Stimulated activated CD8-positive, alpha-beta memory T cell treated with anti-CD3 and anti-CD28 coated beads, Interleukin-4, amount 100 ng/mL, for 4 hours (primary cell): ENCODE measurements around the gene SREBF1.

ENCODE experiments used
- DNase-seq, 2 donors: peaks; one replicate each; pipeline ENCODE4 v3.0.0-alpha.2; 2020; ENCODE audit warnings: low read depth in 2 of 2, low spot score in 1 of 2

The SREBF1 gene

DNA sequence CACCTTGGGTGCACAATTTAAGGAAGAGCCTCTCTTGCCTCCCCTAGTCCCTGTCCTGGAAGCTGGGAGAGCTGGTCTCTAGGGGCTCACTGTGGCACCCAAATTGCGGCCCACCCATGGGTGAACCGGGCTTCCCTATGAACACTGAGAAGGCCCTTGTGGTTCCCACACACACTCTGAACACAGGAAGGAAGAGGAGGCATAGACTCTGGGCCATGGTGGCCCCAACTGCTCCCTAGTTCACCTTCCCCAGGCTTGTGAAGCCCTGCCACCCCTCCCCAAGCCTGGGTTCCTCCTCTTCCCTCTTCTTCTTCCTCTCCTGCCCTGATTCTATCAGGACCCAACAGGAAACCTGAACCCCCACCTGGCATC lies 10.5 kb downstream of the SREBF1 start:
- no peak for DNase-seq

DNA sequence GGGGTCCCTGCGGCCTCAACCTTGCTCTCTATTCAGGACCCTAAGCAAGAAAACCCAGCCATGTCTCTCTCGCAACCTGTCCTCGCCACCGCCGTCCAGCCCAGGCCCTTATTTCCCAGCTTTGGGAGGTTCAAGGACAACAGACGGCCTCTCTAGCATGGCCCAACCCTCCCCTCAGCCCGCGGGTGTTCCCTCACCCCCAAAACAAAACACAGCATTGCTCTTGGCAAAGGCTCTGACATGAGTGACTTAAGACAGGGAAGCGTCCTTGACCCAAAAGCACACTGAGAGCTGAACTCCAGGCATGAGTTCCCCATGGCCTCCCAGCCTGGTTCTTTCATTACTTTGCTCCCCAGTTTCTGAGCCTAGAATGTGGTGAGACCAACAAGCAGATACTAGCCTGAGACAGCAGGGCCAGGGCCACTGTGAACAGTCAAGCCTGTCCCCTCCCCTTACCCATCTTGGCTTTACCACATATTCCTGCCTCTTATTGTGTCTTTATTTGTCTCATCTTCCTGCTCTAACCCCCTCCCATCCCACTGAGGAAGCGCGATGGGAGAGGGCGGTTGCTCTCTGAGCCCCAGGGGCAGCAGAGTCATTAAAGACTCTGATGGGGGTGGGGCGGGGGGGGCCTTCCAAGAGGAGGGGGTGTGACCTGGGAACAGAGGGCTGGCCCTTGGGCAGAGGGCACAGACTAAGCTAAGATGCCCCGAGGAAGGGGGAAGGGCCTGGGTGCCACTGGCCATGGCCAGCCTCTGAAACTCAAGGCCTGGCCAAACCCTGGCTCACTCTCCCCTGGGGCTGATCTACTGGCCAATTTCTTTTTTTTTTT lies 11.8 kb downstream of the SREBF1 start:
- DNase-seq = no peak

DNA sequence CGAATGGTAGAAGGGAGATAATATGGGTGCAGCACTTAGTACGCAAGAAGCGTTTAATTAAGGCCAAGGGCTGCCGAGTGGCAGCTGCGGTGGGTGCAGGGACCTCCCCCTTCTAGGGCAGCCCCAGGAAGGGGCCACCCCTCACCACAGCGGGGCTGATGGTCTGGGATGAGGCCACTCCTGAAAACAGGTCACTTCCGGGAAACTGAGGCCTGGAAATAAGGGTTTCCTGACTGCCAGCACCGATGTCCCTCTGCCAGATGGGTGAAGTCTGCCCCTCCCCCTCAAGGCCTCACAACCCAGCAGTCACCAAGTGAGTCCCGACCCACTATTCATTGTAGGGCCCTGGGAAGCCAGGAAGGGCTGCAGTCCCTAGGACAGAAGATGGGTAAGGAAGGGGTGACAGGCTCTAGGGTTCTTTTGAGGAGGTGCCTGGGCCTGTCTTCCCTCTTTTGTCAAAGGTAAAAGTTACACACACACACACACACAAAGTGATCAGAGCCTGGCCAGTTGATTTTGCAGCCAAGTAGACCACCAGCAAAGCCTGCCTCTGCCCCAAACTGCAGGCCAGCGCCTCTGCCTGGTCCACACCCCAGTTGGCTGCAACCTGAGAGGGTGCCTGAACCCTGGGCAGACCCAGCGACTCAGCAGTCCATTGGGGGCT lies 12.5 kb downstream of the SREBF1 start:
- DNase-seq = no peak

DNA sequence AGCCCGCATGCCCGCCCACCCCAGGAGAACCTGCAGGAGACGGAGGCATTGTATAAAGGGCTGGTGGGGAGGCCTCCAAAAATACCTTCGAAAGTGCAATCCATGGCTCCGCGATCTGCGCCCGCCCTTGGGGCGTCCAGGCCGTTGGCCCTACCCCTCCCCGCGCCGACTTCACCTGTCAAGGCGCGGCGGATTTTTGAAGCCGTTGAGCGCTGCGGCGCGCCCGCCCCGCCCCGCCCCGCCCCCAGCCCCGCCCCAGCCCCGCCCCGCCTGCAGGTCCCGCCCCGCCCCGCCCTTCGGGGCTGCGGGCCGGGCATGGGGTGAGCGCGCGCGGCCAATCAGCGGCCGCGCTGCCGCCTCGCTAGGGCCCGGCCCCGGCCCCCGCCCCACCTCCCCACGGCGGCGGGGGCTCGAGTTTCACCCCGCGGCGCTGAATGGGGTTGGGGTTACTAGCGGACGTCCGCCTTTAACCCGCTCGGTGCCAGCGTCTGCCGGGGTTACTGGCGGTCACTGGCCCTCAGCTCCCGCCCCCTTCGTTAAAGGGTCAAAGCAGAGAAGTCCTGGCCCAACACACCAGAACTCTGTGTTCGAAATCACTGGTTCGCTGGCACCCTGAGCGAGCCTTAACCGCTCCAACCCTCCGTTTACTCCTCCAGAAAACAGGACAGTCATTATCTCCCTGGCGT lies 13.2 kb downstream of the SREBF1 start:
- peak in 1 of 2 donors; percentile 55 for DNase-seq

DNA sequence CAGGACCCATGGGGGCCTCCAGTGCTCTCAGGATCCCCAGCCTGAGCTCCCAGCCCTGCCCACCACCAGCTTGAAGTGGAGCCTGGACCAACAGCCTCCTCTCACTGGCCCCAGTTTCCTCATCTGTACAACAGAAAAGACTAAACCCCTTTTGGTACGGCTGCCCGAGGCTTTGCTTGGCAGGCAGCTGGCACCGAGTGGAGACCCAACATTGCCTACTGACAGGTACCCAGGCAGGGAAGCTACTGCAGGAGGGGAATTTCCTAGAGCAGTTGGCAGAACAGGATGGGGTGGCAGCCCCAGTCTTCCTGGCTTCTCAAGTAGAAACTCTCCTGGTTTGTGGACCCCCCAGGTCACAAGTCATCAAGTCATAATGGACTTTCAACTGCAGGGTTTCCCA lies 14.2 kb downstream of the SREBF1 start:
- no peak for DNase-seq

DNA sequence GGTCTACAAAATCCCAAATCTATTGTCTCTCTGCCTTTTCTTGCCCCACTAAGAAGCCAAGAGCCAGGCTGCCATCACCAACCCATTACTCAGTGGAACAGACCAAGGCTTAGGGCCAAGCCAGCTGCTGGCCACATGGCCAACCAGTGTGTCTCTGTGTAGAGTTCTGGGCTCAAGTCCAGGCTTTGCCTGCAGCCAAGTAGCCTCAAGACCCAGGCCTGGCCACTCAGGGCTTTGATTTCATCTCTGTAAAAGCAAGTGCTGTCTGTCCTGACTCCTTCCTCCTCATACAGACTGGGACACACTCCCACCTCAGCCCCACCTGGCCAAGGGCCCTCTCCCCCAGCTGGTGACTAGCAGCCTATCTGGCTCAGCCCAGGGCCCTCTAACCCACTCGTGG lies 14.6 kb downstream of the SREBF1 start:
- no peak for DNase-seq

DNA sequence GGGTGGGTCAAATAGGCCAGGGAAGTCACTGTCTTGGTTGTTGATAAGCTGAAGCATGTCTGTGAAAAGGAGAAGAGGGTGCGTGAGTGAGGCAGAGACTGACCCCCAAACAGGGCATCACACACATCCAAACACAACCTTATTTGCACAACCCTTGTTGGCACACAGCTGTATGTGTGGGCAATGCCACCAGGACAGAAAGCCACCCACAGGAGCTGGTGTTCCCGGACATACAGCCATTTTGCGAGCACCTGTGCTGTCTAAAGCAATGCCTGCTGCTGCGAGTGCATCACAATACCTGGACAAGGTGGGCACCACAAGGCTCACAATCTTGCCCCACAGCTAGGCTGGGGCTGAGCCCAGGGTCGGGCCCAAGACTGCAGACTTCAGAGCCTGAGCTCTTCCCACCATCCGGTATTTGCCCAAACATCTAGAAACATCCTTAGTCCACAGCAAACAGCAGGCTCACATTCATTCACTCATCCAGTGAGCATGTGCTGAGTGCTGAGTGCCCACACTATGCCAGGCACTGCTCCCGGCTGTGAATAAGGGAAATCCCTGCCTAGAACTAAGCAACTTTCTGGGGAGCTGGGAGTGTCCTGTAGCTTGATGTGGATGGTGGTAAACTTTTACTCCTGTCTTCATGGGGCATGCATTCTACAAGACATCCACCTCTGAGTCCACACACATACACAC lies 16.2 kb downstream of the SREBF1 start:
- no peak for DNase-seq

DNA sequence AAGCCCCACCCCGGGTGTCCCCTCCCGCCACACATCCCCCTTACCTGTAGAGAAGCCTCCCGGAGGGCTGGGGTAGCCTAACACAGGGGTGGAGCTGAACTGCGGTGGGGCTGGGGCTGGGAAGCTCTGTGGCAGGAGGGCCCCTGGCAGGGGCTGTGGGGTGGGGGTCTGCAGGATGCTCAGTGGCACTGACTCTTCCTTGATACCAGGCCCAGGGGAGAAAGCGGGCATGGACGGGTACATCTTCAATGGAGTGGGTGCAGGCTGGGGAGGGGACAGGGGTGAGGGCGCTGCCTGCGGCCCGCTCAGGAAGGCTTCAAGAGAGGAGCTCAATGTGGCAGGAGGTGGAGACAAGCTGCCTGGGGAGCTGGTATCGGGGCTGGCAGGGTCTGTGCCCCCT lies 16.7 kb downstream of the SREBF1 start:
- DNase-seq = no peak

DNA sequence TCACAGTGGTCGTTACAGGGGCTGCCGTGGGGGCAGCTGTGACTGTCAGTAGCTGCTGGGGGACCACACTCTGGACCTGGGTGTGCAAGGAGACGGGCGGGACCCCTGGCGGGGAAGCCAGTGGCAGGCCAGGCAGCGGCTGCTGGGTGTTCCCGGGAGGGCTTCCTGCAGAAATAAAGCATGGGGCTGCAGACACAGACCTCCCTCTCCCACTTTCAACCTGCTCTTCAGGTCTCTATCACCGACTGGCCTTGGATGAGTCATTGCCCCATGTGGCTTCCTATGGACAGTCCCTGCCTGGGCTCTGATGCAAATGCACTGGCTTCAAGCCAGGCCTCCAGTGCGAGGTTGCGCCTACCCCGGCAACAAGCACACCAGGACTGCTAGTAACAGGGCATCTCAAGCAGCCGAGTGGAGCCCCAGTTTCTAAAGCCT lies 17.2 kb downstream of the SREBF1 start:
- DNase-seq = peak in 1 of 2 donors; percentile 45

DNA sequence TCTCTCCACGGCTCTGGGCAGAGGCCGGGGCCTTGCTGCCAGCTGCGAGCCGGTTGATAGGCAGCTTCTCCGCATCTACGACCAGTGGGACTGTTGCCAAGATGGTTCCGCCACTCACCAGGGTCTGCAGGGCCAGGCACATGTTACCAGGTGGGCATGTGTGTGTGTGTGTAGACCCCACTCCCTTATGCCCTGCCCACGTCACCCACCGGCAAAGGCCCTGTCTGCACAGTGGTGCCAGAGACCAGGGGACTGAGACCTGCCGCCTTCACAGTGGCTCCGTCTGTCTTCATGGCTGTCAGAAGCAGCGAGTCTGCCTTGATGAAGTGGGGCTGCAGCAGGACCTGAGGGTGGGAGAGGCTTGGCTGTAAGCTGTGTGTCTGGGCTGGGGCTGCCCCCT lies 17.7 kb downstream of the SREBF1 start:
- DNase-seq = no peak

DNA sequence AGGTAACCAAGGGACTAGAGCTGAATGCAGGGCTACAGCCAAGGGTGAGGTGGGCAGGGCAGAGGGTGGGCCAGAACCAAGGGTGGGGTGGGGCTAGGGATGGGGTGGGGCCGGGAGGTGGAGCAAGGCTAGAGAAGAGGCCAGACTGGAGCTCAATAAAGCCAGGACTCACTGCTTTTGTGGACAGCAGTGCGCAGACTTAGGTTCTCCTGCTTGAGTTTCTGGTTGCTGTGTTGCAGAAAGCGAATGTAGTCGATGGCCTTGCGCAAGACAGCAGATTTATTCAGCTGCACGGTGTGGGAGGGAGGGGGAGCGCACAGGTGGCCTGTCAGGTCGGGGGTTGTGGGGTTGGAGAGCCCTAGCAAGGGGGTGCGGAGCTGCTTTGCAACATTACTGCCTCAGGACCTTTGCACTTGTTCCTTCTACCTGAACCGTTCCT lies 18.7 kb downstream of the SREBF1 start:
- DNase-seq = no peak

DNA sequence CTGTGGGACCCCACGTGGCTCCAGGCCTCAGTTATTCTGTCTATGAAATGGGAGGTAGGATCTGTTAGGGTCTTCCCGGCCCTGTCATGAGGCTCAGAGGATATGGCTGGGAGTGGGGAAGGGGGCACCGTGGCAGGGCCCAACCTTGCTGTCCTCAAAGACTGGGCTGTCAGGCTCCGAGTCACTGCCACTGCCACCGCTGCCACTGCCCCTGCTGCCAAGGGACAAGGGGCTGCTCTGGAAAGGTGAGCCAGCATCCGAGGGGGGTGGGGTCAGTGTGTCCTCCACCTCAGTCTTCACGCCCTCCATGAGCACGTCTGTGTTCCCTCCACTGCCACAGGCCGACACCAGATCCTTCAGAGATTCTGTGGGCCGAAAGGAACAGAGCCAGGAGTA lies 19.2 kb downstream of the SREBF1 start:
- no peak for DNase-seq

DNA sequence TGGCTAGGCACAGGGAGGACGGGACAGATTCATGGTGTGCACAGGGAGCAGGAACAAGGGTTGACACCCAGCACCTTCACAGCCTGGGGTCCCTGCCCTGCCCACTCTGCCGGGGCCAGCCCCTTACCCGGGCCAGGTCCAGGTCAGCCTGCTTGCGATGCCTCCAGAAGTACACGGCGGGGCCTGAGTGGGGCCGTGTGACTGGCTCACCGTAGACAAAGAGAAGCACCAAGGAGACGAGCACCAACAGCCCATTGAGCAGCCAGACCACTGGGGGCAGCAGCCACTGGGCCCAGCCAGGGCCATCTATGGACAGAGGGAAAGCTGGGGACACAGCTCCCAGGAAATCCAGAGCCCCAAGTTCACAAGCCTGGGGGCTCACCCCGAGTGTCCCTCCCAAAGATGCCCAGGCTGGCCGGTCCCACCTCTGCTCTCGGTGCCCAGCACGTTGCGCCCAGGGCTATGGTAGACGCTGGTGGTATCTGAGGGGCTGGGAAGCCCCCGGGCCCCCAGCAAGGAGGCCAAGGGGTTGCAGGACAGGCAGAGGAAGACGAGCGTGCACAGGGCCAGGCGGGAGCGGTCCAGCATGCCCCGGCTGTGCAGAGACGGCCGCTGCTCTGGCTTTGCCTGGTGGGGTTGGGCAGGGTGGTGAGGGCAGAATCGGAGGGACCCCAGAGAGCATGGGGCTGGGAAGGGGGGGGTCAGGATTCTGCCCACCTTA lies 19.8 kb downstream of the SREBF1 start:
- DNase-seq = no peak

DNA sequence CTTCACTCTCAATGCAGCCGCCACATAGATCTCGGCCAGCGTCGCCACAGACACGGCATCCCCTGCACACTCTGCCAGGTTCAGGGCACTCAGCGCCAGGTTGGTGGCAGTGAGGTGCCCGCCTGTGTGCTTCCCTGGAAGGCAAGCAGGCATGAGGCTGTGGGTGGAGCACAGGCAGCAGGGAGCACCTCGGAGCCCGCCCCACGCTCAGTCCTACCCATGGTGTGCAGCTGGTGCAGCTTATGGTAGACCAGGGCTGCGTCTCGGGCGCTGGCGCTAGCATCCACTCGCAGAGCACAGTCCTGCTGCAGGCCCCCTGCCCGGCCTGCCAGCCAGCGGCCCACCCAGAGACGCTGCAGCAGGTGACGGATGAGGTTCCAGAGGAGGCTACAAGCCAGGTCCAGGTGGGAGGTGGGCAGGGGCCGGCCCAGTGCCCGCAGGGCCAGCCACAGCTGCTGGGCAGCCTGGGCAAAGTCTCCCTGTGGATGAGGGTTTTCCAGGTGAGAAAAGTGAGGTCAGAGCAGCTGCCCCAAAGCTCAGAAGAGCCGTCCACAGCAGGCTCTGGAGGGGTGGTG lies 20.5 kb downstream of the SREBF1 start:
- no peak for DNase-seq

DNA sequence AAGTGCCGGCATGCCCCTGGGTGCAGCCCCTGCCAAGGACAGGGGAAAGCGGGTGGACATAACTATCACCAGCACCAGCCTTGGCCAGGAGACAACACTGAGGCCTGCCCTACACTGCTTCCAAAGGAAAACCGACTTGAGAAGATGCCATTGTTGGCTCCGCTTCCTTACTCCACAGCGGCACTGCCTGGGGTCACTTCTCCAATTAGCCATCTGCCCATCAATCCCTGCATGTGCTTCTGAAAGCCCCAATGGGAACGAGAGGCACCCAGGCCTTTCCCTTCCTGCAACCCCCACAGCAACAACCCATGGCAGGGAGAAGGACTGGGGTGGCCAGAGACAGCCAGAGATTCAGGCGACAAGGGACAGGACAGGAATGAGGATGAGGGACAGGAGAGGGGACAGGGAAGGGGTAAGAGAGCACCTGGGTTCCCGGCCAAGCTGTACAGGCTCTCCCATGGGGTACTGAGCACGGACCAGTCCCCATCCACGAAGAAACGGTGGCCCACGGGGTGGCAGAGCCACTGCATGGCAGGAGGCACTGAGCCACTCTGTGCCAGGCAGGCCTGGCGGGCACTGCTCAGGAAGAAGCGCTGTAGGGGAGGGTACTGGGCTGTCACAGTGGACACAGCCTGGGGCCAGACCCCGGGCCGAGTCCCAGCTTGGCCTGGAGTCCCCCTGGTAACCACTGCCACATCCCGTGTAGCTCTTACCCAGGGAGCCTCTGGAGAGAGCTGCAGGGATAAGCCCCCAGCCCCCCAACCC lies 21.2 kb downstream of the SREBF1 start:
- DNase-seq = no peak

DNA sequence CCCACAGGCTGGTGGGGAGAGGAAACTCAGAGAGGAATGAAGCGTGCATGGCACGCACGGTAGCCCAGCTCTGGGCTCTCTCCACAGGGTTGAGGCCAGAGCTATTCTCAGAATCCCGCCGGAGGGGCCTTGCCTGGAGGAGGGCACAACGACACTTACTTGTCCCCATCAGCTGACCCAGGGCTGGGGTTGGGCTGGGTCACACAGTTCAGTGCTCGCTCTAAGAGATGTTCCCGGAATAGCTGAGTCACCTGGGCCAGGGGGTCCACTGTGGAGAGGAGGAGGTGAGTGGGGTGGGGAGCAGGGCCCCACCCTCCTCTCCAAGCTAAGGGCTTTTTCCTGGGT lies 21.8 kb downstream of the SREBF1 start:
- no peak for DNase-seq

DNA sequence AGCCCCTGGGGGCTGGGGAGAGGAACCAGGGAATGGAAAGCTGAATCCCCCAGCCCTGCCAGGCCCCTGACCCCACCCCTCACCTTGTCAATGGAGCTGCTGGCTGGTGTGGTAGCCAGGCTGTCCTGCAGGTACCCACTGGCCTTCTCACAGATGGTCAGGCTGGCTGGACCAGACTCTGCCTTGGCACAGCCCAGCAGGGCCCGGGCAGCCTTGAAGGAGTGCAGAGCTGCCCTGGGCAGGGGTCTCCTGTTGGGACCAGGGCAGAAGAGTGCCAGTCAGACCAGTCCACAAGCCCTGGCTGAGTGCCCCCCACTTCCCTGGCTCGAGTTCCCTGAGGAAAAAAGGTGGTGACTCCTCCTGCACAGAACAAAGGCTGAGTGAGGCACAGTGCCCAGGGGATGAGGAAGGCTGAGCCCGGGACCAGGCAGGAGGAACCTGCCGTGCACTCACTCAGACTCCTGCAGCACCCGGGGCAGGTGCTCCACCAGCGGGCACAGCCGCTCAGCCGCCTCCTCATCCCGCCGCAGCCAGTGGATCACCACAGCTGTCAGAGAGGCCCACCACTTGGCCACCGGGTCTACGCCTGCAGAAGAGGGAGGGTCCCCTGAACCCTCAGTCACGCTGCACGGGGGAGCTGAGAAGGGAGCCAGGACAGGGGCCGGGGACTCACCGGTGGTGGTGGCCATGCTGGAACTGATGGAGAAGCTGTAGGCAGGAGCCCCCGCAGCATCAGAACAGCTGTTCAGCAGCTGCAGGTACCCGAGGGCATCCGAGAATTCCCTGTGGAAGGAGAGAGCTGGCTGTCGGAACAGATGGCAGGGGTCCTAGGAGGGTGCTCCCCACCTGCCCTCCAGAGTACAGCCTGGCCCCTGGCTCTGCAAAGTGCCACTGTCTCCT lies 22.4 kb downstream of the SREBF1 start:
- DNase-seq = no peak

DNA sequence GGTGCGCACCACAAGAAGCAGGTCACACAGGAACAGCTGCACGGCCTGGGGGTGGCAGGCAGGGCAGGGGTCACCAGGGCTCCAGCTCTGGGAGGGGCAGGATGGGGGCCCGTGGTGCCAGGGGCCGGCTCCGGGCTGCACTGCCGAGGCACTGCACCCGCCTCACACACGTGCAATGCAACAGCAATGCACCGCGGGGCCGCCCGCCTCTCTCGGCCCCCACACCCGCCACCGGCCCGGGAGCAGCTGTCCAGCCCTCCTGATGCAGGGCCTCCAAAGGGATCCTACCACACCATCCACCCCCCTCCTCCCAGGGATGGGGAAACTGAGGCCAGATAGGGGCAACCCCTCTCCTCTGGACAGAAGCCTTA lies 23.1 kb downstream of the SREBF1 start:
- no peak for DNase-seq
